Smooth muscle cell (in vitro differentiated cells): Measurements from ENCODE around the gene HDAC10. TPM values are rescaled to one million over a fixed set of nuclear protein-coding genes. Genes with fewer than 3 reads are reported as not detected.

Experiments used
- DNase-seq: peaks from one replicate; lab custom pipeline; 2025; ENCODE audit not compliant: unreplicated experiment; lab: John Stamatoyannopoulos, UW
- H2AFZ ChIP-seq: fragments of 200-600 bp; sonication (generic); 2 replicates; pipeline ENCODE4 v1.6.0; 2016; ENCODE audit warnings: antibody characterized with exemption, low read depth, mild to moderate bottlenecking
- H3F3A ChIP-seq: fragments of 200-600 bp; sonication (generic); 2 replicates; pipeline ENCODE4 v1.6.0; 2017; ENCODE audit warnings: antibody characterized with exemption, low read depth
- H3K27ac ChIP-seq: fragments of 200-600 bp; sonication (generic); 2 replicates; pipeline ENCODE4 v1.5.1; 2016; ENCODE audit warnings: low read depth, mild to moderate bottlenecking
- H3K27me3 ChIP-seq: fragments of 200-600 bp; sonication (generic); 2 replicates; pipeline ENCODE4 v1.6.1; 2016; ENCODE audit warnings: low read depth, mild to moderate bottlenecking
- H3K36me3 ChIP-seq: fragments of 200-600 bp; sonication (generic); 2 replicates; pipeline ENCODE4 v1.5.1; 2016; ENCODE audit warnings: low read depth
- H3K4me1 ChIP-seq: fragments of 200-600 bp; sonication (generic); 2 replicates; pipeline ENCODE4 v1.5.1; 2016; ENCODE audit warnings: low read depth
- H3K4me2 ChIP-seq: fragments of 200-600 bp; sonication (generic); 2 replicates; pipeline ENCODE4 v1.6.0; 2016; ENCODE audit warnings: mild to moderate bottlenecking
- H3K4me3 ChIP-seq: fragments of 200-600 bp; sonication (generic); 2 replicates; pipeline ENCODE4 v1.5.1; 2016; ENCODE audit warnings: mild to moderate bottlenecking
- H3K79me2 ChIP-seq: fragments of 200-600 bp; sonication (generic); 2 replicates; pipeline ENCODE4 v1.6.0; 2016; ENCODE audit warnings: low read depth, mild to moderate bottlenecking
- H3K9ac ChIP-seq: fragments of 200-600 bp; sonication (generic); 2 replicates; pipeline ENCODE4 v1.6.0; 2016; ENCODE audit warnings: low read depth
- H3K9me3 ChIP-seq: fragments of 200-600 bp; sonication (generic); replicated peaks from 2 replicates; pipeline ENCODE4 v1.5.1; 2016; ENCODE audit warnings: low read depth
- H4K20me1 ChIP-seq: fragments of 200-600 bp; sonication (generic); 2 replicates; pipeline ENCODE4 v1.6.0; 2016; ENCODE audit warnings: low read depth
- WGBS: methylation state at CpG from one replicate; pipeline ENCODE4 v1.1.7; 2016; ENCODE audit warnings: low lambda C conversion rate; 5-methylcytosine and 5-hydroxymethylcytosine counted together
- polyA plus RNA-seq: library from polyadenylated mRNA; unstranded; fragments of >200 nt; fragmentation: Nextera tagmentation; extraction: Ambion mirVana; gene quantifications from 2 replicates; pipeline ENCODE4 v1.2.1, GENCODE V29; 2016
- total RNA-seq: library from RNA; depleted of rRNA; stranded (reverse); fragments of >200 nt; gene quantifications from 2 replicates; pipeline ENCODE4 v1.2.3, GENCODE V29; 2014
- TF ChIP-seq, protein P1 (sequence below): fragments of 200-600 bp; sonication (generic); IDR thresholded peaks from 2 replicates; pipeline ENCODE4 v1.5.1; 2017; ENCODE audit warnings: borderline replicate concordance, mild to moderate bottlenecking, antibody characterized with exemption; ENCODE audit not compliant: insufficient read depth, poor library complexity, severe bottlenecking

The HDAC10 gene
- total and polyA plus RNA-seq, 2 experiments from 2014 or later = 9.5 to 15.7 TPM

DNA sequence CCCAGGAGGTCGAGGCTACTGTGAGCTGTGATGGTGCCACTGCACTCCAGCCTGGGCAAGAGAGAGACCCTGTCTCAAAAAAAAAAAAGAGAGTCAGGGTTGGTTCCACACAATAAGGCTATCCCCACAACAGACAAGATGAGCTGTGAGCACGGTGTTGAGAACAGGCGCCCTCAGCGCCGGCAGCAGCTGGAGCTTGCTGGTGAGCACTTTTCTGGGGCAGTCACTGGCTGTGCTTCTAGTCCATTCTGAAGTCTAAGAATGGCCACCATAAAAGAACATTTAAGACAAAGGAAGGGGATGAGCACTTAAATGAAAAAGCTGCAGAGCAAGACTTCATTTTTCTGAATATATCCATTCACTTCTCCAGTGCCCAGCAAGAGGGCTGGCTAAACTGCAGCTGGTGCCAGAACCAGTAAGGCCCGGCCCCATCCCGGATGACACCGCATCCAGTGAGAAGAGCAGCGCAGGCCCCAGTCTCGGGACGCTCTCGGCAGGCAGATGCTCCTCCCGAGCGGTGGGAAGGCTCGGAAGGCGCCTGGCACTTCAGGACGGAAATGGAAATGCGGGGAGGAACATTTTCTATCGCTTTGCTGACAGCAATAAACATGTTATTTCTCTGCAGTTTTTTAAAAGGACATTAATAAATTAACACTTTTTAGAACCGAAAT is 18.4 kb downstream of the HDAC10 start:
- Histone ChIP-seq H3K4me2 (no peak overlapping the region), H4K20me1 (peaks cover 44% of the 10 kb centered on the region), H3K79me2 (peaks cover 7% of the 10 kb centered on the region), H3K27me3 (no peaks in the 10 kb centered on the region), H3K36me3 (no peaks in the 10 kb centered on the region), H3K4me3 (no peak overlapping the region), H3F3A (no peaks in the 10 kb centered on the region), H3K9ac (no peak overlapping the region), H3K4me1 (no peaks in the 10 kb centered on the region), H3K9me3 (no peaks in the 10 kb centered on the region), H2AFZ (no peak overlapping the region), H3K27ac (no peak overlapping the region)
- no peak for DNase-seq
- WGBS = 96% methylated on average over 20 of the region's 20 CpGs
- TF ChIP-seq, protein P1, sequence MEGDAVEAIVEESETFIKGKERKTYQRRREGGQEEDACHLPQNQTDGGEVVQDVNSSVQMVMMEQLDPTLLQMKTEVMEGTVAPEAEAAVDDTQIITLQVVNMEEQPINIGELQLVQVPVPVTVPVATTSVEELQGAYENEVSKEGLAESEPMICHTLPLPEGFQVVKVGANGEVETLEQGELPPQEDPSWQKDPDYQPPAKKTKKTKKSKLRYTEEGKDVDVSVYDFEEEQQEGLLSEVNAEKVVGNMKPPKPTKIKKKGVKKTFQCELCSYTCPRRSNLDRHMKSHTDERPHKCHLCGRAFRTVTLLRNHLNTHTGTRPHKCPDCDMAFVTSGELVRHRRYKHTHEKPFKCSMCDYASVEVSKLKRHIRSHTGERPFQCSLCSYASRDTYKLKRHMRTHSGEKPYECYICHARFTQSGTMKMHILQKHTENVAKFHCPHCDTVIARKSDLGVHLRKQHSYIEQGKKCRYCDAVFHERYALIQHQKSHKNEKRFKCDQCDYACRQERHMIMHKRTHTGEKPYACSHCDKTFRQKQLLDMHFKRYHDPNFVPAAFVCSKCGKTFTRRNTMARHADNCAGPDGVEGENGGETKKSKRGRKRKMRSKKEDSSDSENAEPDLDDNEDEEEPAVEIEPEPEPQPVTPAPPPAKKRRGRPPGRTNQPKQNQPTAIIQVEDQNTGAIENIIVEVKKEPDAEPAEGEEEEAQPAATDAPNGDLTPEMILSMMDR = no peak

DNA sequence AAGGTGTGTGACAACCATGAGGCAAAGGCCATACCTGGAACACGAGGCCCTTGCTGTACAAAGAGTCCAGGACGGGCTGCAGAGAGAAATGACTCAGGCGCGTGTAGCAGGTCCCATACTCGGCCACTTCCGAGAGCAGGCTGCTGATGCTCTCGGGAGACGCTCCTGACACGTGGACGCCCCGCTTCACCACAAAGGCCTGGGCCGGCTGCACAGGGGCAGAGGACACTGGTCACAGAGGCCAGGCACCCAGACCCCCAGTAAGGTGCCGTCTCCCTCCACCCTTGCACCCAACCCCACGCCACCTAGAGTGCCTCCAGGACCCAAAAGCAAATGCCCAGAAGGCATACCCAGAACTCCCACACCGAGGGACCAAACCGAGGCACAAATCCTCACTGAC is 21.7 kb downstream of the HDAC10 start:
- no peak for DNase-seq
- Histone ChIP-seq H4K20me1 (peaks cover 14% of the 10 kb centered on the region), H3K27ac (no peak overlapping the region), H3F3A (no peaks in the 10 kb centered on the region), H3K27me3 (no peaks in the 10 kb centered on the region), H3K4me3 (no peak overlapping the region), H3K36me3 (no peaks in the 10 kb centered on the region), H3K9ac (no peak overlapping the region), H2AFZ (no peak overlapping the region), H3K79me2 (no peaks in the 10 kb centered on the region), H3K9me3 (no peaks in the 10 kb centered on the region), H3K4me1 (no peaks in the 10 kb centered on the region), H3K4me2 (no peak overlapping the region)
- 97% methylated on average over 16 of the region's 16 CpGs for WGBS
- TF ChIP-seq, protein P1 = no peak

DNA sequence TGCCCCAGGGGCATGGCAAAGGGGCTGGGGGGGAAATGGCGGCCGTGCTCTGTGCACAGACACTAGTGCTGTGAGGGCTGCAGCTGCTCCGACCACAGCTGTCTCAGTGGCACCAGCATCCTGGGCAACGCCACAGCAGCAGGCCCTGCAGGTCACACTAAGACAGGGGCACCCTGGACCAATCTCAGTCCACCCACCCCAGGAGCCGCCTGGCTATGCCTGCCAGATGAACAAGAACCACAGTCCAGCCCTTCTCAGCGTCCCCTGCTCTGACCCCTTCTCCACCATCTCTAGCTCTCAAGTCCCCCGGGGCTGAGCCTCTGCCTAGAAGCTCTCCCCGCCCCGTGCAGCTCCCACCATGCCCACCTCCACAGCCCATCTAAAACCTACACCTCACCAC is 22.7 kb downstream of the HDAC10 start:
- Histone ChIP-seq H3K79me2 (no peaks in the 10 kb centered on the region), H3K4me3 (no peak overlapping the region), H3K36me3 (no peaks in the 10 kb centered on the region), H3K27ac (no peak overlapping the region), H3K4me2 (no peak overlapping the region), H3F3A (no peaks in the 10 kb centered on the region), H2AFZ (no peak overlapping the region), H3K27me3 (no peaks in the 10 kb centered on the region), H3K9me3 (no peaks in the 10 kb centered on the region), H3K4me1 (no peaks in the 10 kb centered on the region), H4K20me1 (peaks cover 4% of the 10 kb centered on the region), H3K9ac (no peak overlapping the region)
- no peak for DNase-seq
- over 99% methylated on average over 9 of the region's 9 CpGs for WGBS
- TF ChIP-seq, protein P1 = no peak
